ENCODE results near the gene TRIP4. TPM values are rescaled to one million over a fixed set of nuclear protein-coding genes. Genes with fewer than 3 reads are reported as not detected.

Gene TRIP4
- total RNA-seq (2021; fragmentation: NEBNext Ultra II Directional; extraction: Animal tissue kit (Norgen Biotek cat#: 25700)): 10 to 100 TPM; 20.7 to 31.5 (median 29.3) TPM
- long read RNA-seq, transcript TRIP4-201 (13 exons, 2,045 nt): major isoform, 32 of 45 reads
- long read RNA-seq, partial matches to known transcripts: 7 of 45 reads
- long read RNA-seq, other reads (novel, unspliced or antisense): 6 of 45 reads

DNA sequence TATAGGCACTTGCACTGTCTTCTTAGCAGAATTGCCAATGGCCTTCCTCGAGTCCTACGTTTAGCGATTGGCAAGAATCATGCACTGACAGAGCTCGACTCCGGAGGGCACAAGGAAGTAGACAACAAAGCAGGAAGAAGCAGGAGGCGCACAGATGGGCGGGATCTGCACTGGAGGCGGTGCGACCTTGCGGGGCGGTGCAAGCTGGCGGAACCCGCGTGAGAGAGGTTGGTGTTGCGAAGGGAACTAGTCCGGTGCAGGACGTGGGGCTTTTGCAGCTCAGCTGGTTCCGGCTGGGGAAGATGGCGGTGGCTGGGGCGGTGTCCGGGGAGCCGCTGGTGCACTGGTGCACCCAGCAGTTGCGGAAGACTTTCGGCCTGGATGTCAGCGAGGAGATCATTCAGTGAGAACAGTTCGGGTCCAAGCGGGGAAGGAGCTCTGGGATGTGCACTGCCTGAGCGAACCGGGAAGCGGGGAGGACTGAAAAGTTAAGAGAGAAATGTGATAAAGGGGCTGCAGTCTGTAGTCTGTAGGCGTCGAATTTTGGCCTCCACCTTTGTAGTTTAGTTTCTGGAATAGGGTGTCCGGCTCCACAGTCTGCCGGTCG lies at the start of gene TRIP4:
Gene TRIP4, plus strand, starts transcription at position 275 of the 607 bp plus-strand sequence. Its CDS starts 28 bp downstream, at position 303.
- peaks cover 14% of the 10 kb centered on the region for H3K36me3 Mint-ChIP-seq (ENCODE audit: low read depth)
- peak within 1 kb of the TSS; percentile 93 for H3K27ac Mint-ChIP-seq
- peak within 1 kb of the TSS; percentile 99 for H3K4me3 Mint-ChIP-seq
- H3K27me3 Mint-ChIP-seq (ENCODE audit: insufficient read depth): peaks cover 2% of the 10 kb centered on the region; the same call in 1 of the 2 replicates
- DNase-seq: peak; percentile 97
- H3K9me3 Mint-ChIP-seq: peaks cover 6% of the 10 kb centered on the region
- peaks cover 18% of the 10 kb centered on the region for H3K4me1 Mint-ChIP-seq (ENCODE audit: low read depth)
- TF ChIP-seq, protein P1, sequence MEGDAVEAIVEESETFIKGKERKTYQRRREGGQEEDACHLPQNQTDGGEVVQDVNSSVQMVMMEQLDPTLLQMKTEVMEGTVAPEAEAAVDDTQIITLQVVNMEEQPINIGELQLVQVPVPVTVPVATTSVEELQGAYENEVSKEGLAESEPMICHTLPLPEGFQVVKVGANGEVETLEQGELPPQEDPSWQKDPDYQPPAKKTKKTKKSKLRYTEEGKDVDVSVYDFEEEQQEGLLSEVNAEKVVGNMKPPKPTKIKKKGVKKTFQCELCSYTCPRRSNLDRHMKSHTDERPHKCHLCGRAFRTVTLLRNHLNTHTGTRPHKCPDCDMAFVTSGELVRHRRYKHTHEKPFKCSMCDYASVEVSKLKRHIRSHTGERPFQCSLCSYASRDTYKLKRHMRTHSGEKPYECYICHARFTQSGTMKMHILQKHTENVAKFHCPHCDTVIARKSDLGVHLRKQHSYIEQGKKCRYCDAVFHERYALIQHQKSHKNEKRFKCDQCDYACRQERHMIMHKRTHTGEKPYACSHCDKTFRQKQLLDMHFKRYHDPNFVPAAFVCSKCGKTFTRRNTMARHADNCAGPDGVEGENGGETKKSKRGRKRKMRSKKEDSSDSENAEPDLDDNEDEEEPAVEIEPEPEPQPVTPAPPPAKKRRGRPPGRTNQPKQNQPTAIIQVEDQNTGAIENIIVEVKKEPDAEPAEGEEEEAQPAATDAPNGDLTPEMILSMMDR (IDR thresholded peaks at IDR 0.05): no peak

DNA sequence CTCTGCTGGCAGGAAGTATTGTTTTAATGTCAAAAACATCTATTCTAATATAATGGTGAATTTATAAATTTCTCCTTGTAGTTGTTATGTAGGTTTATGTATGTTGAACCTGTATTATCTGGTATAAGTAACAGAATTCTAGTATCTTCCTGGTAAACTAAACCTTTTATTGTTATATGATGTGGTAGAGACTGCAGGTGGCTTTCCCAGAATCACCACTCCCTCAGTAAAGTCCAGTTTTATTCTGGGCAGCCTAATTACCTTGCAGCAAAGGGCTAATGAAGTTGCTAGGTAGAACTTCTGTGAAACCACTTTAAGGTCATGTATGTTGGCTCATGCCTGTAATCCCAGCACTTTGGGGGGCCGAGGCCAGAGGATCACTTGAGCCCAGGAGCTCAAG lies 47.3 kb upstream of the TRIP4 start:
- Mint-ChIP-seq H3K4me3 (no peak overlapping the region), H3K27ac (no peak overlapping the region), H3K36me3 (ENCODE audit: low read depth) (peaks cover 15% of the 10 kb centered on the region), H3K9me3 (no peaks in the 10 kb centered on the region), H3K27me3 (ENCODE audit: insufficient read depth) (no peaks in the 10 kb centered on the region), H3K4me1 (ENCODE audit: low read depth) (peaks cover 42% of the 10 kb centered on the region)
- TF ChIP-seq, protein P1 (IDR thresholded peaks at IDR 0.05): no peak
- DNase-seq: no peak

DNA sequence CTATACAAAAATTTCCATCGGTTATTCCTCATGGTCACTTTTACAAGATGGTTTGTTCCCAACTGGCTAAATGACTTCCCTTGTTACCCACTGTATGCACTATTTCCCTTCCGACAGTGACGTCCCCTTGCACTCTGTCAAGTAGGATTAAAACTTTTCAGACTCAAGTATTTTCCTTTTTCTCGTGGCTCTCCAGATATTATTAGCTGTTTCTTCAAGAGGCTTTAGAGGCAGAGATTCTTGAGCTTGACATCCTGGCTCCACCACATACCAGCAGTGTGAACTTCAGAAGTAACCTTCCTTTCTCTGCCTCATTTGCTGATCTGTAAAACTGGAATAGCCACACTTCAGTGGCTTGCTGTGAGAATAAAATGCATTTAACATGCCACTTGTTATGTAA lies 45.7 kb upstream of the TRIP4 start:
- DNase-seq: no peak
- Mint-ChIP-seq H3K27ac (peak overlapping the region; percentile 66), H3K9me3 (no peaks in the 10 kb centered on the region), H3K27me3 (ENCODE audit: insufficient read depth) (no peaks in the 10 kb centered on the region), H3K4me1 (ENCODE audit: low read depth) (peaks cover 45% of the 10 kb centered on the region), H3K4me3 (no peak overlapping the region), H3K36me3 (ENCODE audit: low read depth) (peaks cover 15% of the 10 kb centered on the region)
- TF ChIP-seq, protein P1 (IDR thresholded peaks at IDR 0.05): no peak

DNA sequence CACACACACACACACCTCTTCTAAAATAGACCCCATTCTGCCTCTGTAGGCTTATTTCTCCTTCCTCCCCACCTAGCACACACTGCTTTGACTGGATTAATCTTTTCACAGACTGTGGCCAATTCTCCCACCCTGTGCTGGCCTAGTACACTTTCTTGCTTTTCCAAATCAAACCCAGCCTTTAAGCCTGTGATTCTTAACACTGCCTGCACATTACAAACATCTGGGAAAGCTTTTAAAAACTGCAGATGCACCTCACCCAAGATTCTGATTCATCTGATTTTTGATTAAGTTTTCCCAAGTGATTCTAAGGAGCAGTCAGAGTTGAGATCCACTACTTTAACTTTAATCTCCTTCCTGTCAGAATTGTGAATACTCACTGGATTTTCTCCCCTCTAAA lies 44.4 kb upstream of the TRIP4 start:
- H3K9me3 Mint-ChIP-seq: no peaks in the 10 kb centered on the region

DNA sequence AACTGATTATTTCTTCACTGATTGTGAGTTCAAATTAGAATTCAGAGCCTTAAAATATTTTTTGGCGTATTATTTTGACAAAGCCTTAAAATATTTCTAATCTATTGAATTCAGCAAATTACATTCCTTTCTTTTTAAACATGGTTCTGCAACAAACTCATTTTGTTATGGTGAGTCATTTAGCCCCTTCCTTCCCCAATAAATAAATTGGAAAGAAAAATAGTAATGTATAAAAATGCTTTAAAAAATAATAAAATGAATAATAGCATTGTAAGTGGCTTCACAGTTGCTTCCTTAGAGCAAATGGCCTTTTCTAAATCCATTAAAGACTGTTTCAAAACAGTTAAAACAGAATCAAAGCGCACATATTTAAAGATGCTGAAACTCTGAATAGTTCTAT lies 43.8 kb upstream of the TRIP4 start:
- peak; percentile 14 for DNase-seq
- H3K36me3 Mint-ChIP-seq (ENCODE audit: low read depth): peaks cover 27% of the 10 kb centered on the region
- no peaks in the 10 kb centered on the region for H3K9me3 Mint-ChIP-seq
- peaks cover 56% of the 10 kb centered on the region for H3K4me1 Mint-ChIP-seq (ENCODE audit: low read depth)
- TF ChIP-seq, protein P1 (IDR thresholded peaks at IDR 0.05): no peak
- H3K27me3 Mint-ChIP-seq (ENCODE audit: insufficient read depth): no peaks in the 10 kb centered on the region; the same call in 1 of the 2 replicates
- no peak overlapping the region for H3K4me3 Mint-ChIP-seq
- H3K27ac Mint-ChIP-seq: no peak overlapping the region

More for the DNA sequence above, 44.4 kb upstream of the TRIP4 start:
- TF ChIP-seq, protein P1 (IDR thresholded peaks at IDR 0.05): no peak
- peak; percentile 33 for DNase-seq
- Mint-ChIP-seq H3K4me3 (peak overlapping the region; percentile 29), H3K27me3 (ENCODE audit: insufficient read depth) (no peaks in the 10 kb centered on the region), H3K27ac (peak overlapping the region; percentile 77), H3K36me3 (ENCODE audit: low read depth) (peaks cover 21% of the 10 kb centered on the region), H3K4me1 (ENCODE audit: low read depth) (peaks cover 49% of the 10 kb centered on the region)

Data from HFFc6 (cell line).